Right lobe of liver (tissue), 6 donors: ENCODE results near the gene CDX1. TPM values are rescaled to one million over a fixed set of nuclear protein-coding genes. Genes with fewer than 3 reads are reported as not detected.
A peak's percentile ranks its signal among the peaks of the same experiment; 100 is the strongest.

Source experiments
- ATAC-seq, 4 donors: fragments of 200-7000 bp; cut with Tn5 transposase; one replicate each; pipeline ENCODE4 v1.9.1; 2020; ENCODE audit warnings: mild to moderate bottlenecking in 4 of 4, moderate library complexity in 4 of 4
- DNase-seq, 3 donors: peaks; one replicate each; pipeline ENCODE4 v3.0.0-alpha.2; 2020
- H3K27ac ChIP-seq, 3 donors: fragments of 200-600 bp; one replicate each; pipeline ENCODE4 v1.8.0; 2022
- H3K27me3 ChIP-seq, 2 donors: fragments of 200-600 bp; one replicate each; pipeline ENCODE4 v1.8.0; 2022
- H3K36me3 ChIP-seq, 4 donors: fragments of 200-600 bp; sonication (generic) in 1 of 4; one replicate each; pipeline versions ENCODE4 v1.5.1 to v1.8.0; 2017 to 2022; ENCODE audit warnings: control low read depth in 1 of 4
- H3K4me1 ChIP-seq, 4 donors: fragments of 200-600 bp; sonication (generic) in 1 of 4; one replicate each; pipeline versions ENCODE4 v1.5.1 to v1.8.0; 2017 to 2022; ENCODE audit warnings: control low read depth in 1 of 4
- H3K4me3 ChIP-seq, 3 donors: fragments of 200-600 bp; one replicate each; pipeline ENCODE4 v1.8.0; 2022
- H3K9me3 ChIP-seq, 4 donors: fragments of 200-600 bp; sonication (generic) in 1 of 4; one replicate each; pipeline versions ENCODE4 v1.5.1 to v1.8.0; 2017 to 2022; ENCODE audit warnings: control low read depth in 1 of 4
- CTCF ChIP-seq, 4 donors: fragments of 200-600 bp in 3 of 4; fragments of 450-650 bp in 1 of 4; IDR thresholded peaks; one replicate each; pipeline versions ENCODE4 v1.5.1 to v1.8.0; 2016 to 2022; ENCODE audit warnings: antibody characterized with exemption in 4 of 4, mild to moderate bottlenecking in 2 of 4
- POLR2A ChIP-seq: fragments of 450-650 bp; IDR thresholded peaks from one replicate; pipeline ENCODE4 v1.6.1; 2017; ENCODE audit warnings: antibody characterized with exemption, mild to moderate bottlenecking
- WGBS: methylation state at CpG from one replicate; pipeline ENCODE4 v1.1.6; 2018; ENCODE audit warnings: low coverage, low lambda C conversion rate; ENCODE audit not compliant: insufficient coverage; ENCODE audit errors: missing lambda C conversion rate; 5-methylcytosine and 5-hydroxymethylcytosine counted together
- intact Hi-C, 2 donors: fragments of 100-400 bp; cut with DNase I; formaldehyde crosslinking; loops; one replicate each; pipeline versions ENCODE4 v1.11.2 to v1.14.1; 2022
- total RNA-seq, 6 experiments: library from RNA; depleted of rRNA in 2 of 6; stranded (reverse); fragments of >200 nt in 2 of 6; fragmentation: NEBNext Ultra II Directional in 3 of 6; extraction: Animal tissue kit (Norgen Biotek cat#: 25700) in 3 of 6; gene quantifications; one replicate each; pipeline versions ENCODE4 v1.1.0 to v1.2.4, GENCODE V29; 2016 to 2023
- donor health status: DM: no; HTN: yes; CAD: no.
- donor health status: DM: no; HTN: no; CAD: no.
- donor health status: DM: no; HTN: no; CAD: no.
- donor health status: DM: no; HTN: yes; CAD: no.
- donor health status: DM: no; HTN: yes; CAD: no.

CDX1 gene
- total RNA-seq, 6 experiments from 2014 or later: not detected

- intact Hi-C loops: loop anchor here in 1 of 2 donors (10.0 kb wide), 1 partner anchor 81 kb away; no protein-coding TSS in a partner anchor
- H3K4me3 ChIP-seq: no peak overlapping the region
- ATAC-seq: no peak
- no peak overlapping the region for H3K27ac ChIP-seq
- H3K9me3 ChIP-seq: no peaks in the 10 kb centered on the region
- TF ChIP-seq POLR2A (no peak), CTCF (IDR thresholded peaks at IDR 0.05) (no peak)
- no peaks in the 10 kb centered on the region for H3K27me3 ChIP-seq
- H3K4me1 ChIP-seq: peaks cover 0 to 46% (median 24%) of the 10 kb centered on the region in 4 donors
- no peaks in the 10 kb centered on the region for H3K36me3 ChIP-seq
- 78% methylated on average over 8 of the region's 16 CpGs for WGBS
- peak in 1 of 3 donors; percentile 14 for DNase-seq
These were observed 32.9 kb upstream of the CDX1 start for GRCh38 chr5:150133581-150134197.

- intact Hi-C loops: loop anchor here in 1 of 2 donors (10.0 kb wide), 1 partner anchor 81 kb away; no protein-coding TSS in a partner anchor
- Histone ChIP-seq H3K27ac (no peak overlapping the region), H3K9me3 (no peaks in the 10 kb centered on the region), H3K4me3 (no peak overlapping the region), H3K36me3 (no peaks in the 10 kb centered on the region), H3K27me3 (no peaks in the 10 kb centered on the region), H3K4me1 (peaks cover 0 to 49% (median 27%) of the 10 kb centered on the region in 4 donors)
- WGBS: 64% methylated on average over 5 of the region's 7 CpGs
- DNase-seq (no peak), ATAC-seq (no peak)
- no peak for TF ChIP-seq CTCF (IDR thresholded peaks at IDR 0.05)
- no peak for TF ChIP-seq POLR2A
These were observed 32.4 kb upstream of the CDX1 start for GRCh38 chr5:150134198-150134588.

GRCh38 chr5:150135557-150136304 is 30.8 kb upstream of the CDX1 start:
- no peak for ATAC-seq
- H3K36me3 ChIP-seq: no peaks in the 10 kb centered on the region
- DNase-seq: peak in 1 of 3 donors; percentile 29
- no peak overlapping the region for H3K4me3 ChIP-seq
- H3K27me3 ChIP-seq: no peaks in the 10 kb centered on the region
- no peak for TF ChIP-seq CTCF (IDR thresholded peaks at IDR 0.05)
- TF ChIP-seq POLR2A: no peak
- intact Hi-C loops: loop anchor here in 1 of 2 donors (10.0 kb wide), 1 partner anchor 79 kb away; no protein-coding TSS in a partner anchor
- 90% methylated on average over 2 of the region's 21 CpGs for WGBS
- peaks cover 0 to 46% (median 28%) of the 10 kb centered on the region in 4 donors for H3K4me1 ChIP-seq
- no peak overlapping the region for H3K27ac ChIP-seq
- H3K9me3 ChIP-seq: no peaks in the 10 kb centered on the region

- peaks cover 0 to 49% (median 28%) of the 10 kb centered on the region in 4 donors for H3K4me1 ChIP-seq
- peak overlapping the region in 2 of 3 donors; percentile 93 to 98 for H3K27ac ChIP-seq
- TF ChIP-seq POLR2A (no peak), CTCF (IDR thresholded peaks at IDR 0.05) (no peak)
- H3K36me3 ChIP-seq: no peaks in the 10 kb centered on the region
- WGBS: 62% methylated on average over 8 of the region's 16 CpGs
- intact Hi-C loops: loop anchor here in 1 of 2 donors (10.0 kb wide), 1 partner anchor 78 kb away; no protein-coding TSS in a partner anchor
- H3K27me3 ChIP-seq: no peaks in the 10 kb centered on the region
- H3K4me3 ChIP-seq: peak overlapping the region in 1 of 3 donors; percentile 23
- DNase-seq (no peak), ATAC-seq (no peak)
- H3K9me3 ChIP-seq: no peaks in the 10 kb centered on the region
These were observed 30.0 kb upstream of the CDX1 start for GRCh38 chr5:150136305-150137167.
